CD4-positive, alpha-beta T cell treated with Interferon gamma for 1 hour (primary cell): Measurements from ENCODE around the gene EFTUD2.

Experiments
- DNase-seq: peaks from one replicate; pipeline ENCODE4 v3.0.0-alpha.2; 2020

The EFTUD2 gene

DNA sequence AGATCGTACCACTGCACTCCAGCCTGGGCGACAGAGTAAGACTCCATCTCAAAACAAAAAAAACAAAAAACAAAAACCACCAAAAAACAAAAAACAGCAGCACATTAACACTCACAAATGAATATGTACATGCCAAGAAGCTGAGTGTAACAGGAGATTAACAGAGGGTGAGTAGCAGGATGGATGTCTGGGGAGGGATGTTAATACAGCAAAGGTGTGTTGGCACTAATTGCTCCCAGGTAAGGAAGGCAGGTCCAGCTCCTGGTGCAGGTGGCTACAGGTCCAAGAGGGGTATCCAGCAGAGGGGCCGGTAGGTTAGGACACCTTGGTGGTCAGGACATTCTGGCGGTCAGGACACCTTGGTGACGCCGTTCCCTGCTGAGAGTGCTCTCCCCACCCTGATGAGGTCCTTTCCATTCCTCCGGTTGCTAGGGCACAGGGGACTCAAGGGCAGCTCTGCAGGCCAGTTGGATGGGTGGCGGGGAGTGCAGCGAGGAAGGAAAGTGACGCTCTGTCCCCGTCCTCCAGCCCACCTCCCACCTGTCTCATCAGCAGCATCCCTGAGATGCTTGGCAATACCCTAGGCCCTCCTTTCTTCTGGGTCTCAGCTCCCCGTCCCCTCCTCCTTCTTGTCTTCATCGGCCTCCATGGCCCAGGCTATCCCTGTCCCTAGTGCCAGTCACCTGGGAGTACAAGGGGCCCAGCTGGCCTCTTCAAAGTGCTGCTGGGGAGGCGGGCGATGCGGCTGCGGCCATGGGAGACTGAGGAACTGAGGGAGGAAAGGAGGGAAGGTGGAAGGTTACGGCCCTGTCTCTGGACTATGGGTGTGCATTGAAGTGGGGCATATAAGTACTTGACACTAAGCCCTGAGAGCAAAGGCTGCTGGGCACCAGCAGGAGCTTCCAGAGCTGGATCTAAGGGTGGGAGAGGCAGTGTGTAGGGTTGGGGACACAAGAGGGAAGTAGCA lies 26.8 kb upstream of the EFTUD2 start:
- no peak for DNase-seq

DNA sequence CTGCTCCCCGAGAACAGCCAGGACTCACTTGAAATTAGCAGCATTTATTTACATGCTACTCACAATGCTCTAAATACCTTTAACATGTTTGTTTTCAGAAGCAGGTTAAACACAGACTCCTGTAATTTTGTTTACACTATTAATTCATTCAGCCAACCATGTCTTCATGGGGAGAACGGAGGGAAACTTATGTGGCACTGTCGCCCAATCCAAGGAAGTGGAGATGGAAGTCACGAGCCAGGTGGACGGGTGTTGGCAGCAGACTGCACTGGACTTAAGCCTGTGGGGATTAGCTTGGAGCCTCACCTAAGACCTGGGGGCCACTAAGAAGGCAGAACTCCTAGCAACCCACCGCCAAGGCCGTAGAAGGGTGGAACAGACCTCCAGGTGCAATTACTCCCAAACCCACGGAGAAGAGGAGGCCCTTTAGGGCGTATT lies 24.9 kb upstream of the EFTUD2 start:
- DNase-seq = no peak

DNA sequence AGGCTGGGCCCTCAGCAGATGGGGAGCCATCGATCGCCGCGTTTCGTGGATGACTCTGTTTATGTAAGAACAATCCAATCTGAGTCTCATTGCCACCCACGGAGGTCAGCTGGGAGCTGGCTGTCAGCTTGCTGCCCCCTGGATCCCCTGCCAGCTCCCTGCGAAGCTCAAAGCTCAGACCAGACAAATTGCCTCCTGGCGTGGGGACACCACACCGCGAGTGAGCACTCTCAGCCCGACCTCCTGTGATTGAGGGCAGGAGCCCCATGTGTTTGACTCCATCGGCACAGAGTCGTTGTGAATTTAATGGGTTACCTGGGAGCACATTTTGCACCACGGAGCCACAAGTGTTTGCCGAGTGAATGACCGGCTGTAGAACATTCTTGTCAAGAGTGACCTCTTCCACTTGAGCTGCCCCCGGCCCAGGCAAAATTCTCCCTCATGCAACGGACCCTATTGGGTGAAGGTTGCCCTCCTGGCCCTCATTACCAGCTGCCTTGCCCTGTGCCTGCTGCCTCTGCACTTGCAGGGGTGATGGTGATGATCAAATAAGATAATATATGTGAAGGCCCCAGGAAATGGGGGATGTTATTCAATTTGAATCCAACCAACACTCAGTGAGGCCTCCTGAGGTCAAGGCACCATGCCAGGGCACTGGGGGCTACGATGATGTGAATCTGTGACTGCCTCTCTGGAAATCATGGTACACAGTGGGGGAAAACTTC lies 23.7 kb upstream of the EFTUD2 start:
- DNase-seq = no peak

DNA sequence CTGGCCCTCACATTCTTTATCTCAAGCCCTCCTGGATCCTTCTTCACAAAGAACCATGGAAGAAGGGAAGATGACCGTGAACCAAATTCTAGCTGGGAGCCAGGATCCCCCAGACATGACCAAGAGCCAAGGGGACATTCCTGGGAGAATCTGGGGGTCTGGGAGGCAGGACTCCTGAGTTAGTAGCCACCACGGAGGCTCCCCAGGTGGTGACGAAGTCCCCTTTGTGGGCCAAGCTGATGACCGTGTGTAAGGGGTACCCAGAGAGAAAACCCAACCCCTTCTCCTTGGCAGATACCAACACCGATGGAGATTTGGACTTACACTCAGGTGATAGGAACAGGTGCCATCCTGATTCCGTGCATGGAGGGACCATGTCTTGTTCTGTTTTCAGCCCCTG lies 22.9 kb upstream of the EFTUD2 start:
- no peak for DNase-seq

DNA sequence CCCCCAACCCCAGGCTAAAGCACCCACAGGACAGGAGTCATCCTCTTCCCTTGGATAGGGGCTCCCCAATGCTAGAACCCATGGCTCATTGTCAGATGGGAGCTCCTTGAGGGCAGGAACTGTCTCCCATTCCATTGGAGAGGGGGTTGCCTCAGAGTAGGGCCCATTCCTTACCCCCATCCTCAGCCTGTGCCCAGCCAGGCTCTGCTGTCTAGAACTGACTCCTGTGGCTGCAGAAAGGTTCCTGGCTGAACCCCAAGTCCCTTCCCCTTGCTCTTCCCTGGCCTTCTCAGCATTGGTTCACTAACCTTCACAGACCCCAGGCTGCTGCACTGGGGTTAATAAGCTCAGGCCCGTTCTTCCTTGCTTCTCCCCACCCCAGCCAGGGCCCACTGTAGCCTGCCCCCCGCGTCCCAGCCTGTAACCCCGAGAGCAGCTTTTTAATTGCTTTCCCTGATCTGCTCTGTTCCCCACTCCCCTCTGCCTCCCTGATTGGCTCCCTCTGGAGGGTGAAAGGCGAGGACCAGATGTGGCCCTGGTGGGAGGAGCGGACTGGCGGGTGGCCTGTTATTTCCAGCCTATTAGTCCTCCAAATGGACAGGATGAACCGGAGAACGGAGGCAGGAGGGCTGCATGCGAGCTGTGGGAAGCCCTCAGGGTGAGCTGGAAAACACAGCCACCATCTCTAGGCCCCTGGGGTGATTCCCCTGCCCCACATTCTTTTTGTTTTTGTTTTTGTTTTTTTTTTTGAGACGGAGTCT lies 22.1 kb upstream of the EFTUD2 start:
- DNase-seq = no peak

DNA sequence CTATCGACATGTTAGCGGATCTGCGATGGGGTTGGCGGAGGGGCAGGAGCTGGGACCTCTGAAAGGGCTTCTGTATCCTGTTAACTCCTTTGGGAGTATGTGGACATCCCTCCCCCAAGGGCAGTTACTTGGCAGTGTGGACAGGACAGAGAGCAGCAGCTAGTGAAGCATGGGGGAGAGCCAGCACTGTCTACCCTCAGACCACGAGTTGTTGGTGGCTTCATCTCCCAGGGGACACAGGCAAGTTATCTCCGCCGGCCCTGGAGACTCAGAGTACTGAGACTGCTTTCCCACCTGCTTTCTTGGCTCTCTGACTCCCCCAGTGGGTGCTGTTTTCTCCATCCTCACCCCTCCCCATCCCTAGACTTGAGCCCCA lies 21.3 kb upstream of the EFTUD2 start:
- no peak for DNase-seq

DNA sequence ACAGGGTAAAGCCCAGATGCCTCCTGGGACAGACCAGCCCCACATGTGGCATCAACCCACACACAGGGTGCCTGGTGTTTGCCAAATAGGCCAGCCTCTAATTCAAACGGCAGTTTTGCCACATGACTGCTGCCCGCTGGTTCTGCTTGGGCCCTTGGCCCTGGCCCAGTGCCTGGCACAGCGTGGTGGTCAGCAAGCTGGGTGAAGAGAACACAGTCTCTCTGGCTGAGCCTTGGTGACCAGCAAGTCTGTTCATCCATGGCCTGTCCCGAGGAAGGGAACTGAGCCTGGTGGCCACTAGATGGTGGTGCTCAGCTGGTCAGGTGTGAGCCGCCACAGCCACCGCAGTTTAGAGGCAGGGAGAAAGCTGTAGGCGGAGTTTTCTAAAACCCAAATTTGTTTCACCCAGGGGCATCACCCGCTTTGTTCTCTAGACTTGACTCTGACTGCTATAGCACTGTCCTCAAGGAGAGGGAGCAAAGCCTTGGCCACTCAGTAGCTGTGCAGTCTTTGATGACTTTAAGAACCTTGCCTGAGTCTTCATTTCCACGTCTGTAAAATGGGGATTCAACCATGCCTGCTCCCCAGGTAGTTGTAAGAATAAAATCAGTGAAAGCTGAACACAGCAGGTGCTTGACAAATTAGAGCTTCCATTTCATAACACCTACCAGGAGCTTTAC lies 20.8 kb upstream of the EFTUD2 start:
- DNase-seq = peak; percentile 62

DNA sequence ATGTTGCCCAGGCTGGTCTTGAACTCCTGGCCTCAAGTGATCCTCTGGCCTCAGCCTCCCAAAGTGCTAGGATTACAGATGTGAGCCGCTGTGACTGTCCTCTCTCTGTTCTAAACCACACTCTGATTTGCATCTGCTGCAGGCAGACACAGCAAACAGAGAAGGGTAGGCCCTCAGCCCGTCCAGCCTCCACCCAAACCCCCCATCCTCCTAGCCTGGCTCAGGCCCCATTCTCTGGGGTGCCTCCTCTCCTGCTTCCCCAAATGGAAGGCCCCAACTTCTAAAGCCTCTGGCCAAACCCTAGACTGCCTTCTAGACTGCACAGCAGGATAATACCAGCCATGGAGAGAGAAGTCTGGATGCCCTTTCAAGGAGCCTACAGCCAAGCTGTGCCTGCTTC lies 20.2 kb upstream of the EFTUD2 start:
- no peak for DNase-seq

DNA sequence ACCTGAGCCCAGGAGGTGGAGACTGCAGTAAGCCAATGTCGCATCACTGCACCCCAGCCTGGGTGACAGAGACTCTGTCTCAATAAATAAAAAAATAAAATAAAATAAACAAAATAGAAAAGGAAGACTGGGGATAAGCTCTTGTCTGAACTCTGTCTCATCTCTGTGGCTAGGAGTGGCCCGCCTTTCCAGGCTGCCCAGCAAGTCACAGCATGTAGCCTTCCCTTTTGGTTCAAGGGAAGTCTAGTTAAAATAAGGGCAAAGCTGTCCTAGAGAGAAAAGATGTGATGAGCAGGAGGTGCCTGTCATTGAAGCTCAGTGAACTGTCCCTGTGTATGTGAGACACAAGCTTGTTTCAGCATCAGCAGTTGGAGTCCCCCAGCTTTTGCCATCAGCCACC lies 18.8 kb upstream of the EFTUD2 start:
- no peak for DNase-seq

DNA sequence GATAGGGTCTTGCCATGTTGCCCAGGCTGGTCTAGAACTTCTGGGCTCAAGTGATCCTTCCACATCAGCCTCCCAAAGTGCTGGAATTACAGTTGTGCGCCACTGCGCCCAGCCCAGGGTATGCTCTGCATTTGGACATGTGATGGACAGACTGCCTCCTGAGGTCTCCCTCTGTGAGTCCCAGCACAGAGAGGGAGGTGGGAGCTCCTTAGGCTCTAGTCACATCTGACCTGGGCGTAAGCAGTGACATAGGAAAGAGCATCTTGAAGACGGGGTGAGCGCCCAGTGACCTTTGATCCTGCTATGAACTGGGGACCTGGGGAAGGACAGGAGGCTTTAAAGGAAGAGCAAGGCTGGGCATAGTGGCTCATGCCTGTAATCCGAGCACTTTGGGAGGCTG lies 18.2 kb upstream of the EFTUD2 start:
- no peak for DNase-seq

DNA sequence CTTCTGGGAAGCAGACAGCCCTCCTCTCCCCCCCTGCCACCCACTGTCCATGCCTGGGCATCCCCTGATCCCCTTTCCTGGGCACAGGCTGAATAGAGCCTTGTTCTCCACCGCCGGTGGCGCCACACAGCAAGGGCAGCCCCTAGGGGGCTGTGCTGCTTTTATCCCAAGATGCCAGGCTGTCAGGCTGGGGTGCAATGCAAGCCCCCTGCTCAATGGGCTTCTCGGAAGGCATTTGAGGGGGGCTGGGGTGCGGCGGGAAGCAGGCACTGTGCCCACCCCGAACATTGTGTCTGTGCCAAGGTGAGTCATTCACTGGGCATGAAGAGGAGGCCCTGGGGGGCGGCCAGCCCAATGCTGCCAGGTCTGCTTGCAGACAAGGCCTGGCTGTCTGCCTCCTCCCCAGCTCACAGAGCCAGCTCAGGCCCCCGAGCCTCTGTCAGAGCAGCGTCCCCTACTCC lies 17.6 kb upstream of the EFTUD2 start:
- no peak for DNase-seq

DNA sequence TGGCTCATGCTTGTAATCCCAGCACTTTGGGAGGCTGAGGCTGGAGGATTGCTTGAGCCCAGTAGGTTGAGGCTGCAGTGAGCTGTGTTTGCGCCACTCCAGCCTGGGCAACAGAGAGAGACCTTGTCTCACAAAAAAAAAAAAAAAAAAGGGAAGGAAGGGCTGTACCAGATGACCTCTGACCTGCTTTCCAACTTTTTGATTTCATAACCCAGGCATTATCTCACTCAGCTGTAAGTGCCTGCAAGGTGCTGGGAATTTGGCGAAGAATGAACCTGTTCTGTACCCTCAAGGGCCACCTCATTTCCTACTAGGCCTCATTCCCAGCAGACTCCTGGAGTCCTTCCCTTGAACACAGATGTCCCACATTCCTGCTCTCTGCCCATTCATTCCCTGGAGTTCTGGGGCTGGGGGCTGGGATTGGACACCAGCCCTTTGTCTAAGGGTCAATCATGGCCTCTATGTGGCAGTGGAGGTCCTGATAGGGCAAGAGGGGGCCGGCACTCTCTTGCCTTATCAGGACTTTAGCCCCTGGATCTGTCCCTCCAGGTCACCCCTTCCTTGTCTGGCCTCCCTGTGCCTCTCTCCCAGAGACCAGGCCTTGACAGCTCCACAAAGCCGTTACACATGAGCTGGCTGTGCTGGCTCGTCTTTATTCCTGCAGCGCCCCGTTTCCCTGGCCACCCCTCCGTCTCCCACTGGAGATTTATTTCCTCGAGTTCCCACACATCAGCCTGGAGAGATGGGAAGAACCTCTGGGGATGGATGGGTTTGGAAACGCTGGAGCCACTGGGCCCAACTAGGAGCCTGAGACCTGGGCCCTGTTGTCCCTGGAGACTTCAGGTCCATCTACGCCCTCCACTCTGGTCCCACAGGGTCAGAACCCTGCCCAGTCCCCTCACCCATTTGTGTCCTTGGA lies 16.9 kb upstream of the EFTUD2 start:
- DNase-seq = no peak

DNA sequence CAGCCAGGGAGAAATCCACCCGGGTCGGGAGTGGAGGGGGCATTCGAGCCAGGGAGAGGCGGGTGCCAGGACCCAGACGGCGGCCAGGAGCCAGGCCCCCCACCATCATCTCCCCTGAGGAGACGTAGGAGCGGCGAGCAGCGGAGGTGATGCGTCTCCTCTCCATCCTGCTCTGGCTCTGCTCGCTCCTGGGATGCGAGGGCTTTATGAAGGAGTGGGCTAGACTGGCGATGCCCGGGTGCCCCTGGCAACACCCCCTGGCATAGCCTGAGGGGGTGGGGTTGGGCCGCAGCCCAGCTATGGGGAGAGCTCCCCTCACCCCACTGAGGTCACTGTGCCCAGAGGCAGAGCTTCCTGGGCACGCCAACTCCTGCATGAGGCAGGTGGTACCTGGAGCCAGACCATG lies 16.1 kb upstream of the EFTUD2 start, which contains the start of gene GFAP:
GFAP (minus strand) TSS at position 180 of the 406 bp plus-strand sequence; CDS start at position 166, 14 bp downstream.
- DNase-seq = no peak

DNA sequence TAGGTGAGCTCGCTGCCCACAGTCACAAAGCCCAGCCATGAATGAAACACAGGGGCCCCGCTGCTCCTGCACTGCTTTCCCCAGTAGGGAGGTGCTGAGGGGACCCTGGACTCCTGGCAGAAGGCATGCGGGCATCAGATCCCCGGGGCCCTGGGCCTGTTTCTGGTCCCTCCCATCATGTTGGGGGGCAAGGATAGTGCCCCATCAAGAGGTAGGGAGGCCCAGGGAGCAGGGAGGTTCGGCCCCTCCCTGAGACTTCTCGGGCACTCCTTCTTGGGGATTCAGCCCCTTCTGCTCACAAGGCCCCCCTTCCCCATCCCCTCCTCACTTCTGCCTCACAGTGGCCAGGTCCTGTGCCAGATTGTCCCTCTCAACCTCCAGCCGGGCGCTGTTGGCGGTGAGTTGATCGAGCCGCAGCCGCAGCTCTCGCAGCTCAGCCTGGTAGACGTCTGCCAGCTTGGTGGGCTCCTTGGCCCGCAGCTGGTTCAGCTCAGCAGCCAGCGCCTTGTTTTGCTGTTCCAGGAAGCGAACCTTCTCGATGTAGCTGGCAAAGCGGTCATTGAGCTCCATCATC lies 15.5 kb upstream of the EFTUD2 start:
- DNase-seq = no peak

DNA sequence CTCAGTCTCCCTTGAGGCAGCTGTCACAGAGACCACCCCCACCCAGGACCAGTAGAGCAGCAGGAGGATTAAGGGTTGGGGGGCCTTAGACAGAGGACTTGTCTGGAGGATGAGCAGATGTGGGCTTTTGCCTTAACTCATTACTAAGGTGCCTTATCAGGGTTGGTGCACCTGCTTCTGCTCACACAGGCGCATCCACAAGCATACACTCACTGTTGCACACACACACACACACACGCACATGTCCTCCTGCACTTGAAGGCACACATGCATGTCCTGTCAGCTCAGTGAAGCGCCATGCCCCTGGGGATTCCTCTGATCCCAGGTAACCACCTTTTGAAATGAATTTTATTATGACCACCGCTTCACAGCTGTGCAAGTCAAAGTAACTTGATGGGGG lies 14.9 kb upstream of the EFTUD2 start:
- no peak for DNase-seq

DNA sequence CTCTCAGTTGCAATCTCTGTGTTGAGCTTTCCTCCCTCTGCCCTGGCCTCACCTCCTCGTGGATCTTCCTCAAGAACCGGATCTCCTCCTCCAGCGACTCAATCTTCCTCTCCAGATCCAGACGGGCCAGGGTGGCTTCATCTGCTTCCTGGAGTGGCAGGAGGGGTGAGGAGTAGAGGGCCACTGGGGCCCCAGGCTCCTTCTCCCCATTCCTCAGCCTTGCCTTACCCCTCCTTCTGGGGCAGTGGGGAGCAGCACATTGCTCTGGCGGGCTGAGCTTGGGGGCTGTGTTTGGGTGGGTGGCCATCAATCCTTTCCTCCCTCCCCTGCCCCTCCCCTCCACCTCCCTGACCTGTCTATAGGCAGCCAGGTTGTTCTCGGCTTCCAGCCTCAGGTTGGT lies 14.4 kb upstream of the EFTUD2 start:
- no peak for DNase-seq

DNA sequence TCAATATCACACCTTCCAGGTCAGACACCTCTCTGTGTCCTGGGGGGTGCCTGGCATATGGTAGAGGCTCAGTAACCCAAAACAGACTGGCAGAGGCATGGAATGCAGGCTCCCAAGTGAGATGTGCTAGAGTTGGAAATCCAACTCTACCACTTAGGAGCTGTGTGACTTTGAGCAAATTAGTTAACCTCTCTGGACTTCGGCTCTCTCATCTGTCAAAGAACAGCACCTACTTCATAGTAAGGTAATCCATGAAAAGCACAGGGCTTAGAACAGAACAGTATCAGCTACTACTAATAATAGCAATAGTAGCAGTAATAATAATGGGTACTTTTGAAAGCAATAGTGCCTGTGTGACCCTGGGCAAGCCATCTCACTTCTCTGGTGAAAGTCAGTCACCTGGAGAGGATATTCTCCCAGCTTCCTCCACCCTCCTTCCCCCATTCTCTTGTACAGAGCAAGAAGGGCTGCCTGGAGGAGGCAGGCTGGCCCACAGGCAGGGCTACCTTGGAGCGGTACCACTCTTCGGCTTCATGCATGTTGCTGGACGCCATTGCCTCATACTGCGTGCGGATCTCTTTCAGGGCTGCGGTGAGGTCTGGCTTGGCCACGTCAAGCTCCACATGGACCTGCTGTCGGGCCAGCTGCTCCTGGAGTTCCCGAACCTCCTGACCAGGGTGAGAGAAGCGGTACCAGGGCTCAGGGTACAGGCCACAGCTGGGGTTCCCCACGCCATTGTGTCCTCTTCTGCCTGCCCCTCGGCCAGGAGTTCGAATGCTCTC lies 13.7 kb upstream of the EFTUD2 start:
- DNase-seq = no peak

DNA sequence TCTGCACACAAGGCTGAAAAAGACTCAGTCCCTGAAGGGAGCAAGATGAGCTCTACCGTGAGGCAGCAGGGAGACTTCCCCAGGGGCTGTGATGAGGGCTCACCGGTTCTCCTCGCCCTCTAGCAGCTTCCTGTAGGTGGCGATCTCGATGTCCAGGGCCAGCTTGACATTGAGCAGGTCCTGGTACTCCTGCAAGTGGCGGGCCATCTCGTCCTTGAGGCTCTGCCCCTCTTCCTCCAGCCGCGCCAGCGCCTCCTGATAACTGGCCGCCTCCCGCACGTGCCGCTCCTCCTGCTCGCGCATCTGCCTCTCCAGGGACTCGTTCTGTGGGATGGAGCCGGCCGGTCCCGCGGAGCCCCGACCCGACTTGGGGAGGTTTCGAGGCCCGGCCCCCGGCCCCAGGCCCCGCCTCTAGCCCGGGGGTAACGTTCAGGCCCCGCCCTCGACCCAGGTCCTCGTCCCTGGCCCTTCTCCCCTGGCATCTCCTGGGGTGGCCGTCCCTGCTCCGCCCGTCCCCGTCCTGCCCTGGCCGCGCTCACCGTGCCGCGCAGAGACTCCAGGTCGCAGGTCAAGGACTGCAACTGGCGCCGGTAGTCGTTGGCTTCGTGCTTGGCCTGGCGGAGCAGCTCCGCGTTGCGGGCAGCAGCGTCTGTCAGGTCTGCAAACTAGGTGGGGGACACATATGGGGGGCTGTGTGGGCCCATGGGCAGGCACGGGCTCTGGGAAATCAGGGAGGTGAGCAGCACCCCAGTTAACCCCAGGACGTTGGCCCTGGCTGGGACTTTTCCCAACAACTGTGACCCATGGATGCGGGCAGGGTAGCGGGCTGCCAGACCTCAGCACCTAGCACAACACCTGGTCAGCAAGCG lies 12.1 kb upstream of the EFTUD2 start:
- DNase-seq = peak; percentile 60
